GM21381 (cell line): ENCODE results near the gene ATP11A.
"Not testable (repeated sequence)": the region's sequence is repeated elsewhere in the genome, so short reads cannot be mapped to it uniquely, and the experiment has no call there.

Experiments used
- ATAC-seq: cut with Tn5 transposase; IDR thresholded peaks from one replicate; pipeline ENCODE4 v1.9.1; 2021; ENCODE audit warnings: mild to moderate bottlenecking, moderate library complexity; ENCODE audit not compliant: unreplicated experiment

The ATP11A gene

GRCh38 chr13:112835796-112836195, 146.0 kb downstream of the ATP11A start:
- no peak for ATAC-seq

DNA sequence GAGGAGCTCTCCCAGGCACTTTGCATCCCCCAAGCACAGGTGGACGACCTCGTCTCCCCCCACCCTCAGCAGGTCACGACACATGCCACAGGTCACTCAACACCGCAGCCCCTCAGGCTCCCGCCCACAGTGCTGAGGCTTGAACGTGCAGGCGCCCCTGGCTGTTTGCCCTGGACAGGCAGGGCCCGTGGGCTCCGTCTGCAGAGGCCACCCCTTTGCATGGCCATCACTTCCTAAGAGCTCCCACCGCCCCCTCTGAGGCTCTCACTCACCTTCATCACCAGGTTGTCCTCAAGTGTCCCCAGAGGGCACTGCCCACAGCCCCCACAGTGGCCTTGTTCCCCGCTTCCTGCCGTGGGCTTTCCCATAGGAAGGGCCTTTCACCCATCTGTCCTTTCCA, 147.1 kb downstream of the ATP11A start:
- no peak for ATAC-seq

DNA sequence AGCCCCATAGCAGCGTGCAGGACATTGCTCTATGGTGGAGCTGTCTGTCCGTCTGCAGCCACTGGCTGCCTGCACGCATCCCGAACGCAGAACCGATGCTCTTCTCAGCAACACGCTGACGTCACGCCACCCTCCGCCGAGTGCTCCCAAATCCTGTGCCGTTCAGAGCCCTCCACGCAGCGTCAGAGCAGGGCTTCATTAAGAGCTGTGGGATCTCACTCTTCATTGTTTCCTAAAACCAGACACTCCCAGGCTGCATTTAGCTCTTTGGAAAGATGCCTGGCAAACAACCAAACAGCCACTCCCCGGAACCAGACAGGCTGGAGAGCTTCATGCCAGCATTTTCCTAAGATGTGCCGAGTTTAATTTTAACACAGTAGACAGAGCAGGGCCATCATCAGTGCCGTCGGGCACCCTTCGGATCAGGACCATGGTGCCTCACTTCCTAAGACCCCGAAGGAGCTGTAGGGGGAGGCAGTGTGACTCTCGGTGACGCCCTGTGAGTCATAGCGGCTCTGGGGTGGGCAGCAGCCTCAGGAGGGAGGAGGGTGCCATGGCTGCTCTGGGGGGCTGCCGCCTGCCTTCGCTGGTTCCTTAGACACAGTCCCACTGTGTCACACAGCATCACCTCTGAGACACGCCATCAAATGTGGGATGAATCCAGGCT, 147.7 kb downstream of the ATP11A start:
- ATAC-seq = no peak

GRCh38 chr13:112838038-112838841, 148.4 kb downstream of the ATP11A start:
- ATAC-seq = no peak

DNA sequence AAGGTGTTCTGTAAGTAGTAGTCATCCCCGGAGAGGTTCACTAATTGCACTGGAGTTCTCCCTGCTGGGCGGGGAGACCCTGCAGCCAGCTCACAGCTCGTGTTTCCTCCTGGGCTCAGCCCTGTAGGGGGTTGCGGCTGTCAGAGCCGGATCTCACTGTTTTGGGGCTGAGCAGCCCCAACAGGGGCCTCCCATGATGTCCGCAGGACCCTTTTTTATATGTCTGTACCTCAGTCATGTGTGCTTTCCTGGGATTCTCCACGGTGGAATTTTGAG, 148.9 kb downstream of the ATP11A start:
- no peak for ATAC-seq

DNA sequence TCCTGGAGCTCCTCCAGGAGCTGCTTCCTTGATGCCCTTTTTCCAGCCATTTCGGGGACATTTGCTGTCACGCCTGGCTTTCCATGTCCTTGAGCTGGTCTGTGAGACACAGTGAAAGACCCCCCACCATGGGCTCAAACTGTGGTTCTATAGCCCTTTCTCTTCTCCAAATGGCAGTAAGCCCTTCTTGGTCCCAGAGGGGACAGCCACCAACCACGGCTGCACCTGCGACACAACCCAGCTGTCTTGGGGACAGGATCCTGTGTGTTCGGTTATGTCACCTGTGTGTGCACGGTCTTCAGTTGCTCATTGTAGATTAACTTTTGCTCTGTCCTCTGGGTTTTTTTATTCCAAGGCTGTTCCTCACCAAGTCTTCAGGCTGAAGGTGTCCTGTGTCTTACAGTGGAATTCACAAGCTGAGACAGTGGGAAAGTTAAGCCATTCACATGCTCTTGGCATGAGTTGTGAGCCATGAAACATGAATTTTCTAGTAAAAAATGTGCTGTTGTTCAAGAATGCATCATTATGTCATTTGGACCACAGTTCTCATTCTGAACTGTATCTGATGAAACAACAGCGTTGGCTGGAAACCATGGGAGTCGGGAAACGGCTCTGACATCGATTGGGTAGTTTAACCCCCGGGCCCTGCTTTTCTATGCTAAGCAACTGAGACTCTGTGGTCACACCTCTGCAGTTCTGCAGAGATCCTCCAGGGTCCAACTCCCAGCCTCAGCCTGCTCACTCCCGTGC, 149.7 kb downstream of the ATP11A start:
- ATAC-seq = no peak

- ATAC-seq = no peak
Measured at GRCh38 chr13:112840472-112841302, 150.8 kb downstream of the ATP11A start.

GRCh38 chr13:112841303-112842015, 151.6 kb downstream of the ATP11A start:
- ATAC-seq = not testable (repeated sequence)

GRCh38 chr13:112842343-112842856, 152.6 kb downstream of the ATP11A start:
- no peak for ATAC-seq

DNA sequence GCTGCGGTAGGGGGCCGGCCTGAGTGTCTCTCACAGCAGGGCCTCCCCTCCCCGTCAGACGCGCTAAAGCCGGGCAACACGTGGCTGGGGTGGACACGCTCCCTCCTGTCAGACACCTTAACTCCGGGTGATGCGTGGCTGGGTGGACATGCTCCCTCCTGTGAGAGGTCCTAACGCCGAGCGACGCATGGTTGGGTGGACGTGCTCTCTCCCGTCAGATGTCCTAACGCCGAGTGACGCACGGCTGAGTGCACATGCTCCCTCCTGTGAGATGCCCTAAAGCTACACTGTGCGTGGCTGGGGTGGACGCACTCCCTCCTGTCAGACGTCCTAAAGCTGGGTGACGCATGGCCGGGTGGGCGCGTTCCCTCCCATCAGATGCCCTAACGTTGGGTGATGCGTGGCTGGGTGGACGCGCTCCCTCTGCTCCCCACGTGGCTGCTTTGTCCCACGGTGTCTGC, 153.1 kb downstream of the ATP11A start:
- ATAC-seq = no peak

GRCh38 chr13:112843392-112844111, 153.7 kb downstream of the ATP11A start:
- ATAC-seq = no peak

DNA sequence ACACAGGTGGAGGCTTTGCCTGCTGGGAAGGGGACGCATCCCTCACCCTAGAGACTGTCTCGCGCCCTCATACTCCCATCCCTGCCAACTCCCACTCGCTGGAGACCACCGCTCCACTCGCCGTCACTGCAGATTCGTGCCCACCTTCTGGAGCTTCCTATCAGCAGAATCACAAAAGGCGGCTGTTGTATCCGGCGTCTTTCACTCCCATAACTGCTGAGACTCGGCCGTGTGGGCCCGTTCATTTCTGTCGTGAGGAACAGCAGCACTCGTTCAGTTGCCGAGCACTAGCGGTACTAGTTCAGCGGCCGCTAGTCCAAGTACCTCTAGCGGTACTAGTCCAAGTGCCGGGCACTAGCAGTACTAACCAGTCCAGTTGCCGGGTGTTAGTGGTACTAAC, 154.6 kb downstream of the ATP11A start:
- no peak for ATAC-seq

DNA sequence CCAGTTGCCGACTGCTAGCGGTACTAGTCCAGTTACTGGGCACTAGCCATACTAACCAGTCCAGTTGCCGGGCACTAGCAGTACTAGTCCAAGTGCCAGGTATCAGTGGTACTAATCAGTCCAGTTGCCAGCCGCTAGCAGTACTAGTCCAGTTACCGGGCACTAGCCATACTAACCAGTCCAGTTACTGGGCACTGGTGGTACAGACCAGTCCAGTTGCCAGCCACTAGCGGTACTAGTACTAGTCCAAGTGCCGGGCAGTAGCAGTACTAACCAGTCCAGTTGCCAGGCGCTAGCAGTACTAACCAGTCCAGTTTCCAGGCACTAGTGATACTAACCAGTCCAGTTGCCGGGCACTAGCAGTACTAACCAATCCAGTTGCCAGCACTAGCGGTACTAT, 155.0 kb downstream of the ATP11A start:
- ATAC-seq = no peak

- ATAC-seq = no peak
Measured at GRCh38 chr13:112845511-112846144, 155.8 kb downstream of the ATP11A start.

GRCh38 chr13:112846411-112847115, 156.7 kb downstream of the ATP11A start:
- no peak for ATAC-seq

GRCh38 chr13:112849500-112849899, 159.7 kb downstream of the ATP11A start:
- no peak for ATAC-seq

DNA sequence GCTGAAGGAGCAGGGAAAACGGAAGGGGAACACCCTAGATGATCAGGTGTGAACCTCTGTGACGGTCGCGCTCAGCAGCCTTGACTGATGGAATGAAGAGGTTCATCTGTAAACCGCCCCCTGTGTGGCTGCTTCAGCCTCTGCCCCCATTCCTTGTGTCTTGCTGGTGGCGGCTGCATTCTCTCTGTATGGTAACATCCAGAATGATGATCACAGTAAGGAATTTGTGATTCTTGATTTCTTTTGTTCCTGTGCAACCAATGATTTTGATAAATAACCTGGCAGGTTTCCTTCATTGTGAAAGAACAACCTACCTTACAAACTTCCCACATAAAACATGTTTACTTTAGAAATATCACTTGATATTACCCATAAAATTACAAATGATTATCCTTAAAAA, 160.4 kb downstream of the ATP11A start:
- no peak for ATAC-seq
